Measurements from ENCODE around the gene MRFAP1L1. TPM values are rescaled to one million over a fixed set of nuclear protein-coding genes. Genes with fewer than 3 reads are reported as not detected.
"Not testable (repeated sequence)": the region's sequence is repeated elsewhere in the genome, so short reads cannot be mapped to it uniquely, and the experiment has no call there.

MRFAP1L1 gene
- total and polyA plus RNA-seq, 2 experiments from 2014 or later, result 43.9 to 44.1 TPM

GRCh38 chr4:6674500-6675149, 35.0 kb downstream of the MRFAP1L1 start:
- Histone ChIP-seq H3K4me2 (ENCODE audit: unreplicated experiment) (peak overlapping the region; percentile 87), H3F3A (ENCODE audit: insufficient read depth) (peaks cover 4% of the 10 kb centered on the region), H3K79me2 (ENCODE audit: insufficient read depth) (peaks cover 34% of the 10 kb centered on the region), H3K9me3 (ENCODE audit: low read depth) (no peaks in the 10 kb centered on the region), H3K9ac (peak overlapping the region; percentile 79), H3K4me1 (ENCODE audit: insufficient read depth) (peaks cover 15% of the 10 kb centered on the region), H2AFZ (peak overlapping the region; percentile 100), H4K20me1 (ENCODE audit: insufficient read depth) (no peaks in the 10 kb centered on the region; the same call in 1 of the 2 replicates), H3K36me3 (ENCODE audit: low read depth) (no peaks in the 10 kb centered on the region), H3K4me3 (peak overlapping the region; percentile 84), H3K27ac (peak overlapping the region; percentile 68; the same call in 1 of the 2 replicates), H3K27me3 (replicated peaks; ENCODE audit: insufficient read depth) (no peaks in the 10 kb centered on the region), H3K9me2 (ENCODE audit: insufficient read depth) (no peaks in the 10 kb centered on the region)
- TF ChIP-seq EZH2phosphoT487 (IDR thresholded peaks at IDR 0.05; ENCODE audit: insufficient read depth, low read depth) (no peak), EZH2 (IDR thresholded peaks at IDR 0.05; ENCODE audit: insufficient read depth, poor library complexity, severe bottlenecking) (no peak)
- in situ Hi-C loops (cut with MboI), result no loop called here
- peak; percentile 36 for DNase-seq
- whole genome bisulfite sequencing, 2 experiments (ENCODE audit: low coverage in 1 of 2, low lambda C conversion rate in 2 of 2, missing lambda C conversion rate in 2 of 2), result 8% methylated on average over 40 of the region's 40 CpGs

- H3K36me3 ChIP-seq (ENCODE audit: low read depth), result no peaks in the 10 kb centered on the region
- WGBS, 2 experiments (ENCODE audit: low coverage in 1 of 2, low lambda C conversion rate in 2 of 2, missing lambda C conversion rate in 2 of 2), result 1 to 2% methylated on average over 81 to 83 of the region's 89 CpGs
- peak overlapping the region; percentile 79 for H3K9ac ChIP-seq
- in situ Hi-C loops (cut with MboI), result no loop called here
- peak overlapping the region; percentile 87 for H3K4me2 ChIP-seq (ENCODE audit: unreplicated experiment)
- no peak for TF ChIP-seq EZH2 (IDR thresholded peaks at IDR 0.05; ENCODE audit: insufficient read depth, poor library complexity, severe bottlenecking)
- no peak for TF ChIP-seq EZH2phosphoT487 (IDR thresholded peaks at IDR 0.05; ENCODE audit: insufficient read depth, low read depth)
- no peaks in the 10 kb centered on the region for H3K9me3 ChIP-seq (ENCODE audit: low read depth)
- H3K9me2 ChIP-seq (ENCODE audit: insufficient read depth), result no peaks in the 10 kb centered on the region
- DNase-seq, result peak; percentile 99
- H3K27me3 ChIP-seq (replicated peaks; ENCODE audit: insufficient read depth), result no peaks in the 10 kb centered on the region
- H3K27ac ChIP-seq, result peak overlapping the region; percentile 68
- peak overlapping the region; percentile 84 for H3K4me3 ChIP-seq
- H3F3A ChIP-seq (ENCODE audit: insufficient read depth), result peaks cover 7% of the 10 kb centered on the region
- peak overlapping the region; percentile 100 for H2AFZ ChIP-seq
- peaks cover 34% of the 10 kb centered on the region for H3K79me2 ChIP-seq (ENCODE audit: insufficient read depth)
- H4K20me1 ChIP-seq (ENCODE audit: insufficient read depth), result no peaks in the 10 kb centered on the region; the same call in 1 of the 2 replicates
- peaks cover 15% of the 10 kb centered on the region for H3K4me1 ChIP-seq (ENCODE audit: insufficient read depth)
These were observed 35.8 kb downstream of the MRFAP1L1 start for GRCh38 chr4:6673660-6674499.

GRCh38 chr4:6673191-6673659, 36.4 kb downstream of the MRFAP1L1 start:
- H3K36me3 ChIP-seq (ENCODE audit: low read depth); H3K27me3 ChIP-seq (replicated peaks; ENCODE audit: insufficient read depth); H3K9me3 ChIP-seq (ENCODE audit: low read depth); in situ Hi-C loops (cut with MboI); H3K9me2 ChIP-seq (ENCODE audit: insufficient read depth); H3F3A ChIP-seq (ENCODE audit: insufficient read depth); H4K20me1 ChIP-seq (ENCODE audit: insufficient read depth); DNase-seq: not testable (repeated sequence)
- Histone ChIP-seq H2AFZ (peak overlapping the region; percentile 100), H3K4me2 (ENCODE audit: unreplicated experiment) (peak overlapping the region; percentile 87), H3K9ac (peak overlapping the region; percentile 79), H3K79me2 (ENCODE audit: insufficient read depth) (peaks cover 34% of the 10 kb centered on the region), H3K4me1 (ENCODE audit: insufficient read depth) (peaks cover 15% of the 10 kb centered on the region), H3K4me3 (peak overlapping the region; percentile 84), H3K27ac (peak overlapping the region; percentile 68)
- WGBS, 2 experiments (ENCODE audit: low coverage in 1 of 2, low lambda C conversion rate in 2 of 2, missing lambda C conversion rate in 2 of 2), result 23 to 24% methylated on average over 14 of the region's 14 CpGs

- H3K27ac ChIP-seq; H3K9me2 ChIP-seq (ENCODE audit: insufficient read depth); H3F3A ChIP-seq (ENCODE audit: insufficient read depth); in situ Hi-C loops (cut with MboI); H3K4me3 ChIP-seq; H3K9ac ChIP-seq; H3K27me3 ChIP-seq (replicated peaks; ENCODE audit: insufficient read depth); H3K36me3 ChIP-seq (ENCODE audit: low read depth); H3K4me2 ChIP-seq (ENCODE audit: unreplicated experiment); H4K20me1 ChIP-seq (ENCODE audit: insufficient read depth); H2AFZ ChIP-seq; DNase-seq; H3K9me3 ChIP-seq (ENCODE audit: low read depth): not testable (repeated sequence)
- Histone ChIP-seq H3K79me2 (ENCODE audit: insufficient read depth) (peaks cover 32% of the 10 kb centered on the region), H3K4me1 (ENCODE audit: insufficient read depth) (peaks cover 15% of the 10 kb centered on the region)
- 96 to 97% methylated on average over 17 to 27 of the region's 34 CpGs for WGBS, 2 experiments (ENCODE audit: low coverage in 1 of 2, low lambda C conversion rate in 2 of 2, missing lambda C conversion rate in 2 of 2)
These were observed 37.0 kb downstream of the MRFAP1L1 start for GRCh38 chr4:6672541-6673190.
